H4 (cell line): ENCODE results near the gene RALGPS2. TPM values are rescaled to one million over a fixed set of nuclear protein-coding genes. Genes with fewer than 3 reads are reported as not detected.
"Not testable (repeated sequence)": the region's sequence is repeated elsewhere in the genome, so short reads cannot be mapped to it uniquely, and the experiment has no call there.

Experiments
- DNase-seq: peaks from one replicate; pipeline ENCODE4 v3.0.0-alpha.2; 2015; ENCODE audit warnings: low spot score
- total RNA-seq: library from RNA; depleted of rRNA; stranded (reverse); fragments of >200 nt; shearing (Covaris generic); gene quantifications from 2 replicates; pipeline ENCODE4 v1.2.3, GENCODE V29; 2014

The RALGPS2 gene
- total RNA-seq, 1 experiment from 2014 or later: 9.5 TPM

DNA sequence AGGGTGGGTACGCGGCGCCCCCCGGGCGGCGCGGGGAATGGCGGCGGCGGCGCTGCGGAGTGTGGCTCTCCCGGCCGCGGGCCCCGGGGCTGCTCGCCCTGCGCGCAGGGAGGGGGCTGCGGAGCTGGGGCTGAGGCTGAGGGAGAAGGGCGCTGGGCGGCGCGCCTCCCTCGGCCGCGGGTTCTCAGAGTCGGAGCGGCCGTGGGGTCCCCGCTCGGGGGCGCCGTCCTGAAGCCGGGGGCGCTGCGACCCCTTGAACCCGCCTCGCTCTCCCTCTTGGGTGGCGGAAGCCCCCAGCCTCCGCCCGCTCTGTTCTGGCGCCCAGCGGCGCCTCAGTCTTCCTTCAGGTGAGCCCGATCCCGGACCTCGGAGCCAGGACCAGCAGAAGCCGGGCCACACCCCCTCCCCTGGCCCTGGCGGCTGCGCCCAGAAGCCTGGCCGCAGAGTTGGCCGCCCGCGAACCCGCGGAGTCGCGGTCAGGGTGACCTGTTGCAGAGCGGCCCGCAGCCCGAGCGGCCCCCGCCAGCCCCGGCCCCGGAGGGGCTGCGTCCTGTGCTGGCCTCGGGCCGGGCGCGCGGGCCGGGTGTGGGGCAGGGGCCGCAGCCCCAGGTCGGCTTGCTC, 532 bp downstream of the RALGPS2 start:
- DNase-seq: peak; percentile 9

DNA sequence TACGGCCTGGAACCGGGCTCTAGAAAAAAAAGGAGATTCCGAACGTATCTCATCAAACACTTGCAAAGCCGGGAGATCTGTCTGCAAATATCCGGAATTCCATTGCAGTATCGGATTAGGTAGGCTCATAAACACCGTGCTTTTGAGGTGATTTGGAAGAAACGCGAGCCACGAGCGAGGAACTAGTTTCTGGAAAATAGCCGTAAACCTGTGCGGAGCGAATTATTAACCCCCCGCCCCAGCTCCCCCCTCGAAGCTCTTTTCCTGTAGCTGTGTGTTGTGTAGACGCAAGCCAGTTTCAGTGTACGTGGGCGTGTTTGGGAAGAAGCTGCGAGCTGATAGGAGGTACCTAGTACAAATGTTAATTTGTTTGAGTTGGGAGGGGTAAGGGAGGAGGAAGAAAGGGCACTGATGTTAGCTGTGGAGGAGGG, 1.1 kb downstream of the RALGPS2 start:
- DNase-seq: peak; percentile 83

DNA sequence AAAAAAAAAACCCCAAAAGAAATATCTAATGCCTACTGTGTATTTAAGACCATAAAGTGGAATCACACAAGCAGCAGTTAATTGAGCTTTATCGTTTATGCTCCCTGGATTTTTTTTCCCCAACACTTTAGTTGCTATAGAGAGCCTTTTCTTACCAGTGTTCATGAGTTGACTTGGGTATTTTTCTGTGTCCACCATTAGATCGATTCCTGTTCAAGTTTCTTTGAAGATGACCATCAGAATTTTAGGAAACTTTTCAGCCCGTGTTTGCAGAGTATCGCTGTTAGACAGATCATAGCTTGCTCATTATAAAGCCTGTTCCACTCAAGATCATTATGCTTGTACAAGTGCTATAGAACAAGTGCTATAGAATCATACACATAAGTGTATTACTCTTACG, 1.5 kb downstream of the RALGPS2 start:
- DNase-seq: no peak

GRCh38 chr1:178727014-178727895, 2.2 kb downstream of the RALGPS2 start:
- DNase-seq: no peak

GRCh38 chr1:178733972-178734371, 8.9 kb downstream of the RALGPS2 start:
- no peak for DNase-seq

DNA sequence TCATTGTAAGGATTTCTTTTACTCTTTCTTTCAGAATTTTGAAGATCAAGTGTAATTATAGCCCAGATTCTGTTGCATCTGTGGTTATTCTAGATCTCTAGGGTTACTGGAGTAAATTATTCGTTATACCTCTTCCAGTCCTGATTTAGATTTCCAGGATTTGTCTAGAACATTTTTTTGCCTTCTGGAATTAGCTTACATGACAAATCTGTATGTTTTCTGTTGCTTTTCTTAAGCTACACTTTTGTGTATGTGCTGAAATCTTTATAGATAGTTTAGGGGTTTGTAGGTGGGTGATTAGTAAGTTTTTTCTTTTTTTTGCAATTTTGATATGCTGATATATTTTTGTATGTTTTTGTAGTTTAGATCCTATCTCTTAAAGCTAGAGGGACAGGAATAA, 13.7 kb downstream of the RALGPS2 start:
- DNase-seq: no peak

DNA sequence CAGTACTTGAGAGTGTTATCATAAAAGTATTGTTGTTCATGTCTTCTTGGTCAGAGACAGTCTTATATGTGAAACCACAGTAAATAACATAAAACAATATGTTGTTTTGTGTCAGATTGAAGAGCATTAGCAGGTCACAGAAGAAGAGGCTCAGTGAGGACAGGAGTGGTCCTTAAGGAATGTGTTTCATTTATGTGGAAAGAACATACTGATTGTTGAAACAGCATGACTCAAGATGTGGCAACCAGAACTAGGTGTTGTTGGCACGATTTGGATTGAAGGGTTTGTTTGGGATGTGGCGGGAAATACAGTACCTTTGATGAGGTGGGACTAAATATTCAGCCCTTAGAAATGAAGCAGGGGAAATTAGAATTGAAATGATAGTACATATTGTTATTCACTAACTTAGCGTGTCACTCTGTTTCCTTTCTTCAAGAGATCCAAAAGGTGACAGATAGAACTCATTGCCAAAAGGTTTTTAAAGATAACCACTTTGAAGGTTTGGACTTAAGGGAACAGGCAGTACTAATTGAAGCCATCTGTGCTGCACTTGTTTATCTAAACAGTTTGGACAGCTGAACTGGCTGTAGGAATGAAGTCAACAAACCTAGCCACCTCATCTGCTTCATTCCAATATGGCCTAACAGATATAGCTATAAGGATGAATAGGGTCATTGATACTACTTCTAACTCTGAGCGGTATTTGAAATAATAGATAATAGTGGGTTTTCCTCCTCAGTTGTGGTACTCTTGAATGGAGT, 14.4 kb downstream of the RALGPS2 start:
- peak; percentile 10 for DNase-seq

GRCh38 chr1:178740491-178740890, 15.4 kb downstream of the RALGPS2 start:
- DNase-seq: no peak

GRCh38 chr1:178740924-178741323, 15.9 kb downstream of the RALGPS2 start:
- no peak for DNase-seq

DNA sequence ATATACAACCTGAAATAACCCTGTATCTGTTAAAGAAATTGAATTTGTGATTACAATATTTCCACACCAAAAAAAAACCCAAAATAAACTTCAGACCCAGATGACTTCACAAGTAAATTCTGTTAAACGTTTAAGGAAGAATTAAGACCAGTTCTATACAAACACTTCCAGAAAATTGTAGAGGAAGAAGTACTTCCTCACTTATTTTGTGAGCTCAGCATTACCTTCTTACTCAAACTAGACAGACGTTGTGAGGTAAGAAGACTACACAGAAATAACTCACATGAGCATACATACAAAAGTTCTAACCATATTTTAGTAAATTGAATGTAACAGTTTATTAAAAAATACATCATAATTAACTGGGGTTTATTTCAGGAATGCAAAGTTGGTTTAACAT, 18.8 kb downstream of the RALGPS2 start:
- no peak for DNase-seq

DNA sequence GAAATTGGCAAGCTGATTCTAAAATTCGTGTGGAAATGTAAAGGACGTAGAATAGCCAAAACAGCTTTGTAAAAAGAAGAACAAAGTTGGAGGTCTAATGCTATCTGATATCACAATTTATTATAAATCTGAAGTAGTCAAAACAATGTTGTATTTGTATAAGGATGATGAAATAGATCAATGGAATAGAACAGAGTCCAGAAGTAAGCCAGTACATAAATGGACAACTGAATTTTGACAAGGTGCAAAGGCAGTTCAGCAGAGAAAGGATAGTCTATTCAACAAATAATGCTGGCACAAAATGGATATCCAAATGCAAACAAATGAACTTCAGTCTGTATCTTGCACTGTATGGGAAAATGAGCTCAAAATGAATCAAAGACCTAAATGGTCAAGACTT, 20.2 kb downstream of the RALGPS2 start:
- DNase-seq: no peak

DNA sequence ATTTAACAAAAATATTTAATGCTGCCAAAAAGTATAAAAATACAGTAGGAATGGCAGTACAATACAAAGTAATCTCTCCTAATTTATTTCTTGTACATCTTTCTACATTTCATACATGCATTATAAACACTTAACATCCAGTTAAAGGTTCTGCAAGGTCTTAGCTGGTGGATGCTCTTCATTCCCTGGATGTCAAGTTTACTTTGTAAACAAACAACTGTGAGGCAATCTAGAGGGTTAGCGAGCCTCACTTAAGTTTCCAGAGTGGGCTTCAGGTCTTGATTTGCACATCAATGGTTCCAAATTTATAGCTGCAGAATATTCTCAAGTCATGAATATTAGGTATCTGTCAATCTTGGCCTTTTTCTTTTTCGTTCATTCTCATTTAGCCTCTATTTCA, 21.3 kb downstream of the RALGPS2 start:
- DNase-seq: no peak

- not testable (repeated sequence) for DNase-seq
Observed at GRCh38 chr1:178747361-178747760, 22.3 kb downstream of the RALGPS2 start.

GRCh38 chr1:178749581-178750166, 24.6 kb downstream of the RALGPS2 start:
- DNase-seq: no peak

- no peak for DNase-seq
Observed at GRCh38 chr1:178751046-178751445, 26.0 kb downstream of the RALGPS2 start.

DNA sequence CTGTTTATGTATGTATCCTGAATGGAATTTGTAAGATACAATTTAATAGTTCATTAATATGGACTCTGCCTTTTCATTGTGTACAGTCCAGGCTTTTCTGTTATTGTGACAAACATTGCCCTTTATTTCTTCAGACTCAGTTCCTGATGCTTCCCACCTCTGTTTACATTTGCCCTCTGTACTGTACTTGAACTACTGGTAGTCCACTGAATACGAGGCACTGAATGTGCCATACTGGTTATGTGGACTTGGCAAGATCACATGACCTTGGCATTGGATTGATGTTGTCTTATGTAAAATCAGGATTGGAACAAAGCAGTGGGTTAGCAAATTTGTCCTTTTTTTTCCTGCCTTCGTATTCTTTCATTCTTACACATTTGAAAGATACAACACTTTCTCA, 27.8 kb downstream of the RALGPS2 start:
- no peak for DNase-seq

- not testable (repeated sequence) for DNase-seq
Observed at GRCh38 chr1:178754655-178755256, 29.7 kb downstream of the RALGPS2 start.

DNA sequence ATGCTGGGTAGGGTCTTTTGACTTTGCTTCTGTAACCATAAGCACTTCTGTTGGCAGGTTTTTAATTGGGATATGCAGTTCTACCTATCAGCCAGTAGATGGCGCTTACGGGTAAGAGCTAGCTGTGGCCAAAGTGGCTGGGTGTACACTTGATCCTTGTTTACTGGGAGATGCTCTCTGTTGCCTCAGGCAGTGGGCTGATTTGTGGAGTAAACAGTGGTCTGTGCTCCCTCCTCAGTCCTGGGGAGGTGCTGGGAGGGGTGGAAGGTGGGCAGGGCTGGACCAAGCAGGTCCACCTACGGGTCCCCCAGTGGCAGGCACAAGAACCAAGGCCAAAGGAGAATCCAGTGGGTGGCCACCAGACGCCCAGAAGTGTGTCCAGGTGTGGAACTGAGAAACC, 43.4 kb downstream of the RALGPS2 start:
- peak; percentile 44 for DNase-seq

DNA sequence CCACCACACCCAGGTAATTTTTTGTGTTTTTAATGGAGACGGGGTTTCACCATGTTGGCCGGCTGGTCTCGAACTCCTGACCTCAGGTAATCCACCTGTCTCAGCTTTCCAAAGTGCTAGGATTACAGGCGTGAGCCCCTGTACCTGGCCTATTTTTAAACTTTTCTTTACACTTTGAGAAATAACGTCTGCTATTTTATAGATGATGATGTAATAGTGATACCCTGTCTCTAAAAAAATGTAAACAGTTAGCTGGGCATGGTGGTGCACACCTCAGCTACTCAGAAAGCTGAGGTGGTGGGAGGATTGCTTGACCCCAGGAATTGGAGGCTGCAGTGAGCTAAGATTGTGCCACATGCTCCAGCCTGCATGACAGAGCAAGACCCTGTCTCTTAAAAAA, 47.9 kb downstream of the RALGPS2 start:
- no peak for DNase-seq

- no peak for DNase-seq
Observed at GRCh38 chr1:178774263-178774662, 49.2 kb downstream of the RALGPS2 start.

- DNase-seq: no peak
Observed at GRCh38 chr1:178776553-178776952, 51.5 kb downstream of the RALGPS2 start.
